Measurements from ENCODE around the gene TMEM259. TPM values are rescaled to one million over a fixed set of nuclear protein-coding genes. Genes with fewer than 3 reads are reported as not detected.

The TMEM259 gene
- total and polyA plus RNA-seq, 2 of the 13 experiments (the other 11 are each of a cell fraction or from before 2014, with no cell fraction given), result 64.7 to 164 TPM

DNA sequence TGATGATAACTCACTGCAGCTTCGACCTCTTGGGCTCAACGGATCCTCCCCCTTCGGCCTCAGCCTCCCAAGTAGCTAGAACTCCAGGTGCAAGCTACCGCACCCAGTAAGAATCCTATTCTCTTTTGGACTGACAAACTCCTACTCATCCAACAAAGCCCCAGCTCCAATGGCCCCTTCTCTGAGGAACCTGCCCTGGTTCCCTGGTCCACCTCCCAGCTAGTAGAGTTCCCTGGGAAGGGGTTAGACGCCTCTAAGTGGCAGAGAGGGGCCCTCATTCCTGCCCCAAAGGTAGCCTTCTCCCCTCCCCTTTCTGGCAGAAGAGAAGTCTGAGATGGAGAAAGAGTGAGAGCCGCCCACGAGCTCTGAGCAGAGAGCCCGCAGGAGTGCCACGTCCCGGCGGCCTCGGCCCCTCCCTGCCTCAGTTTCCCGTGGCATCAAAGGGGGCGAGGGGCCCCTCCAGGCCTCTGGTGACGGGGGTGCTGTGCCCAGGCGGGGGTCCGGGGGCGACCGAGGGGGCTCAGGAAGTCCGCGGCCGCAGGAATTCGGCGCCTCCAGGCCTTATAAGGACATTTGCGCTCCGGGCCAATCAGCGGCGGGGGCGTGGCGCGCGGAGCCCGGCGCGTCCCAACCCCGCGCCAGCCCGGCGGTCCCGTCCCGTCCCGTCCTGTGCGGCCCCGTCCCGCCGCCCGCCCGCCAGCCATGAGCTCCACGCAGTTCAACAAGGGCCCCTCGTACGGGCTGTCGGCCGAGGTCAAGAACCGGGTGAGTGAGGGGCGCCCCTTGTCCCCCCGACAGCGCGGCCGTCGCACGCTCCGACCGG lies 5.2 kb upstream of the TMEM259 start, which contains the start of gene CNN2 (continued):
- TF ChIP-seq RXRB (CRISPR knock-in tag; IDR thresholded peaks at IDR 0.05; ENCODE audit: borderline replicate concordance) (no peak), GPN1 (CRISPR knock-in tag; IDR thresholded peaks at IDR 0.05; ENCODE audit: borderline replicate concordance) (no peak), ESRRA (CRISPR knock-in tag; IDR thresholded peaks at IDR 0.05; ENCODE audit: low read depth) (no peak), PAWR (CRISPR knock-in tag; IDR thresholded peaks at IDR 0.05; ENCODE audit: borderline replicate concordance) (no peak), EED (CRISPR knock-in tag; IDR thresholded peaks at IDR 0.05) (no peak), THYN1 (CRISPR knock-in tag; IDR thresholded peaks at IDR 0.05; ENCODE audit: borderline replicate concordance, low read depth) (no peak), ZNF552 (CRISPR knock-in tag; IDR thresholded peaks at IDR 0.05; ENCODE audit: borderline replicate concordance) (no peak), TBP (CRISPR knock-in tag; IDR thresholded peaks at IDR 0.05) (no peak), ARID2 (CRISPR knock-in tag; IDR thresholded peaks at IDR 0.05; ENCODE audit: borderline replicate concordance) (no peak), SNAPC2 (CRISPR knock-in tag; IDR thresholded peaks at IDR 0.05) (peak; percentile 58; the same call in 1 of the 2 replicates), ATM (IDR thresholded peaks at IDR 0.05; ENCODE audit: borderline replicate concordance) (no peak), MBD4 (IDR thresholded peaks at IDR 0.05; ENCODE audit: borderline replicate concordance, low read length) (no peak), CBX1 (IDR thresholded peaks at IDR 0.05; ENCODE audit: low read depth) (no peak)
- TF ChIP-seq, protein P1, sequence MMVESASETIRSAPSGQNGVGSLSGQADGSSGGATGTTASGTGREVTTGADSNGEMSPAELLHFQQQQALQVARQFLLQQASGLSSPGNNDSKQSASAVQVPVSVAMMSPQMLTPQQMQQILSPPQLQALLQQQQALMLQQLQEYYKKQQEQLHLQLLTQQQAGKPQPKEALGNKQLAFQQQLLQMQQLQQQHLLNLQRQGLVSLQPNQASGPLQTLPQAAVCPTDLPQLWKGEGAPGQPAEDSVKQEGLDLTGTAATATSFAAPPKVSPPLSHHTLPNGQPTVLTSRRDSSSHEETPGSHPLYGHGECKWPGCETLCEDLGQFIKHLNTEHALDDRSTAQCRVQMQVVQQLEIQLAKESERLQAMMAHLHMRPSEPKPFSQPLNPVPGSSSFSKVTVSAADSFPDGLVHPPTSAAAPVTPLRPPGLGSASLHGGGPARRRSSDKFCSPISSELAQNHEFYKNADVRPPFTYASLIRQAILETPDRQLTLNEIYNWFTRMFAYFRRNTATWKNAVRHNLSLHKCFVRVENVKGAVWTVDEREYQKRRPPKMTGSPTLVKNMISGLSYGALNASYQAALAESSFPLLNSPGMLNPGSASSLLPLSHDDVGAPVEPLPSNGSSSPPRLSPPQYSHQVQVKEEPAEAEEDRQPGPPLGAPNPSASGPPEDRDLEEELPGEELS (CRISPR knock-in tag; IDR thresholded peaks at IDR 0.05), result no peak
- TF ChIP-seq, protein P2, sequence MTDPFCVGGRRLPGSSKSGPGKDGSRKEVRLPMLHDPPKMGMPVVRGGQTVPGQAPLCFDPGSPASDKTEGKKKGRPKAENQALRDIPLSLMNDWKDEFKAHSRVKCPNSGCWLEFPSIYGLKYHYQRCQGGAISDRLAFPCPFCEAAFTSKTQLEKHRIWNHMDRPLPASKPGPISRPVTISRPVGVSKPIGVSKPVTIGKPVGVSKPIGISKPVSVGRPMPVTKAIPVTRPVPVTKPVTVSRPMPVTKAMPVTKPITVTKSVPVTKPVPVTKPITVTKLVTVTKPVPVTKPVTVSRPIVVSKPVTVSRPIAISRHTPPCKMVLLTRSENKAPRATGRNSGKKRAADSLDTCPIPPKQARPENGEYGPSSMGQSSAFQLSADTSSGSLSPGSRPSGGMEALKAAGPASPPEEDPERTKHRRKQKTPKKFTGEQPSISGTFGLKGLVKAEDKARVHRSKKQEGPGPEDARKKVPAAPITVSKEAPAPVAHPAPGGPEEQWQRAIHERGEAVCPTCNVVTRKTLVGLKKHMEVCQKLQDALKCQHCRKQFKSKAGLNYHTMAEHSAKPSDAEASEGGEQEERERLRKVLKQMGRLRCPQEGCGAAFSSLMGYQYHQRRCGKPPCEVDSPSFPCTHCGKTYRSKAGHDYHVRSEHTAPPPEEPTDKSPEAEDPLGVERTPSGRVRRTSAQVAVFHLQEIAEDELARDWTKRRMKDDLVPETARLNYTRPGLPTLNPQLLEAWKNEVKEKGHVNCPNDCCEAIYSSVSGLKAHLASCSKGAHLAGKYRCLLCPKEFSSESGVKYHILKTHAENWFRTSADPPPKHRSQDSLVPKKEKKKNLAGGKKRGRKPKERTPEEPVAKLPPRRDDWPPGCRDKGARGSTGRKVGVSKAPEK (CRISPR knock-in tag; IDR thresholded peaks at IDR 0.05; ENCODE audit: borderline replicate concordance), result no peak
- TF ChIP-seq, protein P3, sequence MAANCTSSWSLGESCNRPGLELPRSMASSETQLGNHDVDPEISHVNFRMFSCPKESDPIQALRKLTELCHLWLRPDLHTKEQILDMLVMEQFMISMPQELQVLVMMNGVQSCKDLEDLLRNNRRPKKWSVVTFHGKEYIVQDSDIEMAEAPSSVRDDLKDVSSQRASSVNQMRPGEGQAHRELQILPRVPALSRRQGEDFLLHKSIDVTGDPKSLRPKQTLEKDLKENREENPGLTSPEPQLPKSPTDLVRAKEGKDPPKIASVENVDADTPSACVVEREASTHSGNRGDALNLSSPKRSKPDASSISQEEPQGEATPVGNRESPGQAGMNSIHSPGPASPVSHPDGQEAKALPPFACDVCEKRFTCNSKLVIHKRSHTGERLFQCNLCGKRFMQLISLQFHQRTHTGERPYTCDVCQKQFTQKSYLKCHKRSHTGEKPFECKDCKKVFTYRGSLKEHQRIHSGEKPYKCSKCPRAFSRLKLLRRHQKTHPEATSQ (CRISPR knock-in tag; IDR thresholded peaks at IDR 0.05; ENCODE audit: borderline replicate concordance), result no peak
- TF ChIP-seq, protein P4, sequence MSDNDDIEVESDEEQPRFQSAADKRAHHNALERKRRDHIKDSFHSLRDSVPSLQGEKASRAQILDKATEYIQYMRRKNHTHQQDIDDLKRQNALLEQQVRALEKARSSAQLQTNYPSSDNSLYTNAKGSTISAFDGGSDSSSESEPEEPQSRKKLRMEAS (IDR thresholded peaks at IDR 0.05), result no peak; the same call in 1 of the 2 replicates
- TF ChIP-seq, protein P5, sequence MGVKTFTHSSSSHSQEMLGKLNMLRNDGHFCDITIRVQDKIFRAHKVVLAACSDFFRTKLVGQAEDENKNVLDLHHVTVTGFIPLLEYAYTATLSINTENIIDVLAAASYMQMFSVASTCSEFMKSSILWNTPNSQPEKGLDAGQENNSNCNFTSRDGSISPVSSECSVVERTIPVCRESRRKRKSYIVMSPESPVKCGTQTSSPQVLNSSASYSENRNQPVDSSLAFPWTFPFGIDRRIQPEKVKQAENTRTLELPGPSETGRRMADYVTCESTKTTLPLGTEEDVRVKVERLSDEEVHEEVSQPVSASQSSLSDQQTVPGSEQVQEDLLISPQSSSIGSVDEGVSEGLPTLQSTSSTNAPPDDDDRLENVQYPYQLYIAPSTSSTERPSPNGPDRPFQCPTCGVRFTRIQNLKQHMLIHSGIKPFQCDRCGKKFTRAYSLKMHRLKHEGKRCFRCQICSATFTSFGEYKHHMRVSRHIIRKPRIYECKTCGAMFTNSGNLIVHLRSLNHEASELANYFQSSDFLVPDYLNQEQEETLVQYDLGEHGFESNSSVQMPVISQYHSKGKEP (CRISPR knock-in tag; IDR thresholded peaks at IDR 0.05), result no peak
- TF ChIP-seq, protein P6, sequence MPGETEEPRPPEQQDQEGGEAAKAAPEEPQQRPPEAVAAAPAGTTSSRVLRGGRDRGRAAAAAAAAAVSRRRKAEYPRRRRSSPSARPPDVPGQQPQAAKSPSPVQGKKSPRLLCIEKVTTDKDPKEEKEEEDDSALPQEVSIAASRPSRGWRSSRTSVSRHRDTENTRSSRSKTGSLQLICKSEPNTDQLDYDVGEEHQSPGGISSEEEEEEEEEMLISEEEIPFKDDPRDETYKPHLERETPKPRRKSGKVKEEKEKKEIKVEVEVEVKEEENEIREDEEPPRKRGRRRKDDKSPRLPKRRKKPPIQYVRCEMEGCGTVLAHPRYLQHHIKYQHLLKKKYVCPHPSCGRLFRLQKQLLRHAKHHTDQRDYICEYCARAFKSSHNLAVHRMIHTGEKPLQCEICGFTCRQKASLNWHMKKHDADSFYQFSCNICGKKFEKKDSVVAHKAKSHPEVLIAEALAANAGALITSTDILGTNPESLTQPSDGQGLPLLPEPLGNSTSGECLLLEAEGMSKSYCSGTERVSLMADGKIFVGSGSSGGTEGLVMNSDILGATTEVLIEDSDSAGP (CRISPR knock-in tag; IDR thresholded peaks at IDR 0.05; ENCODE audit: borderline replicate concordance), result no peak

Measured in HepG2 (cell line).